ENCODE data around the gene MAP7.

MAP7 gene

DNA sequence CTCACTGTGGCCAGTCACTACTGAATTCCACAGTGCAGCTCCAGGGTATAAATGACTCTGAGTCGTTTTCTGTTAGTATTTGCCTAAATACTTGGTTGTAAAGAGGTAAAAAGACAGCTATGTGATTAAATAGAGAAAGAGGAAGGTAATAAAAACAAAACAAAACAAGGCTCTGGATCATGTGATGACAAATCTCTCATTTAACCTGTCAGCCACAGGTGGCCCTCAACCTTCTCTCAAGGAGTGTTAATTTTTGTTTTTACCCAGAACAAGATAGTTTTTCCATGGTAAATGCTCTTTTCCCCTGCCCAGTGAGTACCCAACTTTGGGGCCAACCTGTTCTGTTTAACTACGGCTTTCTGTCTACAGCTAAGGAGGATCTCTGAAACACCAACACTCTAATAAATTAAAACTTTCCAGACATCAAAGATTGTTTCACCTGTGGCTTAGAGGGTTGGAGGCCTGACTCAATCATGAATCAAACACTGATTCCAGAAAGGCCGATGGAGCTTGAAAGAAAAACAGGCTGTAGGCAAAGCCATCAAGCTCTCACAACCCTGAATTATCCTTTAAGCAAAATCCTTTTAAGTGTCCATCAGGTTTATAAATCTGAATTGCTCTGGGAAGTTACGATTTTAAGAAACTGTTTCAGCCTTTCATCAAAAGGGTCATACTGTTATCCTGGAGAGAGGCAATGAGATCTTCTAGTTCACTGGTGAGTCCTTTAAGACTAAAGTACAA, 179.1 kb downstream of the MAP7 start:
- DNase-seq, result no peak

DNA sequence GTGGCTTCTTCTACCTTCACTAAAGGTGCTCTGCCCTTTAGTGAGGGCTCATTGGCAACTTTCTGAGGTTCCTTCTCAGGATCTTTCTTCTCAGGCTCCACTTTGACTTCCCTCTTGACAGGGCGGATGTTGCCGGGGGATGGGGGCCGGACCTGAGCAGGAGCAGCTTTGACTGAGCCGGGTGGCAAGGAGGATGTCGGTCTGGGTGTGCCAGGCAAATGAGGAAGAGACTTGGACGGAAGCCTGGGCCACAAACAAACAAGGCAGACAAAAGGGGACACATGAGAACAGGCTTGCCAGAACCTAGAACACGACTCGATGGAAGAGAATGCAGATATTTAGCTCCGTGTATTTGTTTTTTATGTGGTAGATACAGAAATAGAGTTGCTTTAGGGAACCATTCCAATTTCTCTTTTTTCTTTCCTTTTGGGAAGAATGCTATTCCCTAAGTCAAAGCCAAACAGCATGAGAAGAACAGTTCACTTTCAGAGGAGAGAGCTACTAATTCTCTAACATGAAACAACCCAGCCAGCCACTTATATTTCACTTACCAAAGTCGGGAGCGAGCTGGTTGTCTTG, 184.4 kb downstream of the MAP7 start:
- DNase-seq, result no peak

DNA sequence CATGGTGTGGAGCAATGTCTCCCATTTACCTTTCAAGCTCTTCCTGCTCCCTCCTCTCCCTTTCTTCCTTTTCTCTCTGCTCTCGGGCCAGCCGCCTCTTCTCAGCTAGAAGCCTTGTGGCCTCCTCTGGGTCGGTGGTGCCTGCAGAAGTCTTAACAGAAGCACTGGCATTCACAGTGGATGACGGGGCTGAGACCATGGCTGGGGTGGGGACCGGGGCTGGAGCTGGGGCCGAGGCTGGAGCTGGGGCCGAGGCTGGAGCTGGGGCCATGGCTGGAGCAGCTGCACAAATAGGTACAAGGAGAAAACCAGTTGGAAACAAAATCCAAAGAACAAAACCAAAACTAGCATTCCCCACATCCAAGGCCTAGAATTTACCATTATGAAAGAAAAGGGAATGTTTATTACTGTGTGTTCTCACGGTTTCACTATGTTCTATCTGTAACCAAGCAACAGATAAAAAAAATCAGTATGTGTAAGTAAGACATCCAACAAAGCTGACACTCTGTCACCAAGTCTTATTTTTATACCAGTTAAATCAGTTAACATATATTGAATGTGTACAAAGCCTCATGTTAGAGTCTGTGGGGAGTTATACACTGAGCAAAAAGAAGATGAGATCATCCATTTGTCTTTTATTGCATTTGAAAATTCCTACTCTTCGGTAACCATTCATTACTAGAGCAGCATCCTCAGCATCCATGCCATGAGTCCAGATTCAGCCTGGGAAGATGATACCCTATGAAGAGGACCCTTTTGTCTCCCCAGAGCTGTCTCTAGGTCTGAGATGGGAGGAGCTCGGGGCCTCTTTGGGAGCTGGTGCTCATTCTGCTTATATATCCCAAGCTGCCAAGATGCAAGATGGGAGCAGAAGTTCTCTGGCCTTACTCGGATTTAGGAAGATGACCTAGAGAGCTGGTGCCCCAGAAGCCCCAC, 187.5 kb downstream of the MAP7 start:
- no peak for DNase-seq

DNA sequence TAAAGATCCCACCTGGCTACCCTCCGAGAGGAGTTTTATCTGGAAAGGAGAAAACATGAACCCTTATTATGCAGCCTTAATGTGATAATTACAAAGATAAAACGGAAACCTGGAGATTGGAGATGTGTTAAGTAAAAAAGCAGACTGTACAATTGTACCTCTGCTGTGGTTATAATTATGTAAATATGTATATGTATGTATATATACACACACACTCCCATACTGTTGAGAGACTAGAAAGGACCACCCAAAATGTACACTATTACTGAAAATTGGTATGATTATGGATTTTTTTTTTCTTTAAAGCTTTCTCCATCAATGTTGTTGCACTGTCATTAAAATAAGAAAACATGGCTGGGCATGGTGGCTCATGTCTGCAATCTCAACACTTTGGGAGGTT, 188.4 kb downstream of the MAP7 start:
- DNase-seq, result no peak

DNA sequence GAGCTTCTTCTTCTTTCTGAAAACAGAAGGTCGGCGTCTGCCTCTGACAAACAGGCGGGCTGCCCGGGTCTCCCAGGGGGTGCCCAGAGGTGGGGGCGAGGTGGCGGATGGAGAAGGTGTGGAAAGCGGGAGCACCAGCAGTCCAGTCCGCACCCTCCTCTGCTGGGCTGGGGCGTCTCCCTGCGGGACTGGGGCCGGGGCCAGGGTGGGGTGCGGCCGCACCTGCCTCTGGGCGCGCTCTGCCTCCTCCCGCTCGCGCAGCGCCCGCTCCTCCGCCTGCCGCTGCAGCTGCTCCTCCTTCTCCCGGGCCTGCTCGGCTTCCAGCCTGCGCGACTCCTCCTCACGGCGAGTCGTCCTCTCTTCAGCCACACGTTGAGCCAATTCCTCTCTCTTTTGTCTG, 189.4 kb downstream of the MAP7 start:
- DNase-seq, result no peak

DNA sequence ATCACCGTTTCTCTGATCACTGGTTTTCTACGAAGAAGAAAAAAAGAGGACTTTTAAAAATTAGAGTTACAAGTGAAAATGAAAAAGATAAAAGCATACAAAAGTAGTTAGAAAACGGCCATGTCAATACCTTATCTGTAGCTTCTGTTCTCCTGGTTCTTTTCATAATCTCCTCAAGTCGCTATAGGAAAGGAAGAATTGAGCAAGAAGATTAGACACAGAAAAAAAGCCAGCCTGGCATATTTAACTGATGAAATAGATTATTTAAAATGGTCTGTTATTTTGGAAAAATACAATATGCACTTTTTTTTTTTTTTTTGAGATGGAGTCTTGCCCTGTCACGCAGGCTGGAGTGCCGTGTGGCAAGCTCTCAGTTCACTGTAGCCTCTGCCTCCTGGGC, 190.4 kb downstream of the MAP7 start:
- no peak for DNase-seq

DNA sequence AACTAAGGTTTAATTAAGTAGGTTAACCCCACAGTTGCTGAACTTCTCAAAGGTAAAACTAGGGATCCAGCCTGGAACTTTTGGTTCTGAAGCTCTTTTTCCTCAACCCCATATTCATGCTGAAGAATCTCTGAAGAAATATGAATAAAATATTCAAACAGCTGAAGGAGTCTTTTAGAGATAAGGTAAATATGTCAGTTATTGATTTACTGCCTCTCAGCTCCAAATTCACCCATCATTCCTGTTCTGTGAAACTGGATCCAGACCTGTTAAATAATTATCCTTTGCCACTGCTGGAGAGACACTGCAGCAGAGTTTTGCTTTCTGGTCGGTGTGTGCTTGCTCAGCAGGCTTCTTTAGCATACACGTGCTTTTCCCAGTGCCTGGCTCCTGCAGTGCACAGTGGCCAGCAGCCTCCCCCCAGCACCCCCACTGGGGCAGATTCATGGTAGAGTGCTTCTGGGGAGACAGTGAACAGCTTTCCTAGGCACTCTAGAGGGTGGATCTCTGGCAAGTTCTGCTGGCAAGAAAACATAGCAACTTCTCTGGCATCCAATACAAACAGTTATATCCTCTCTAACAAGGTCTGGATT, 198.6 kb downstream of the MAP7 start:
- DNase-seq, result no peak

DNA sequence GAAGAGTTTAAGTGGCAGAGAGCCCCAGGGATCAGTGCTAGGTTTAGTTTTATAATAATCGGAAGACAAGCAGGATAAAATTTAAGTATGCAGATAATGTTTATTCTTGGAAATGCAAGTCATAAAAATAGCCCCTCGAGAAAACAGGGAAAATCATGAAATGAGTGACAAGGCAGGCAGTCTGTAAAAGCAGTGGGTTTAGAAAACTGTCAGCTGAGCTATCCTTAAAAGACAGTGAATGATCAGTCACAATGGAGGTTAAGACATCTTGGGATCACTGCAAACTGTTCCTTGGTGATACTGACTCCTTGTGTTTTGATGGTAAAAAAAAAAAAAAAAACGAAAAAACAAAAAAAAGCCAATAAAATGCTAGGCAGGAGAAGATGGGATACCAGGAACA, 199.3 kb downstream of the MAP7 start:
- no peak for DNase-seq

DNA sequence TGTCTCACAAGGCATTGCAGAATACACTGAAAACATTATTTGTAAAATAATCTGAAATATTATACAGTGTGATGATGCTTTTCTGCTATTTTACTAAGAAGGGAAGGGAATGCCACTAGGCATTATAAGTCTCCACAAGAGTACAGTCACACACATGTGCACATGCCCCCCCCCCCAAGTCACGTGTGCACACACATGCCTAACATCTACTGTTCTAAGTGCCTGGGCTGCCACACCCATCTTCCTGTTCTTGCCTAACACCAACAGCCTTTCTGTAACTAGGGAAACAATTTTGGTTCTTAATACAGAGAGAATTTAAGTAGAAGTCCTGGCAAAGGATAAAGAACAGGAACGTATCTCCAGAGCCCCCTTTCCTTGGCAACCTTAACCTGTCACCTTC, 202.4 kb downstream of the MAP7 start:
- DNase-seq, result no peak

DNA sequence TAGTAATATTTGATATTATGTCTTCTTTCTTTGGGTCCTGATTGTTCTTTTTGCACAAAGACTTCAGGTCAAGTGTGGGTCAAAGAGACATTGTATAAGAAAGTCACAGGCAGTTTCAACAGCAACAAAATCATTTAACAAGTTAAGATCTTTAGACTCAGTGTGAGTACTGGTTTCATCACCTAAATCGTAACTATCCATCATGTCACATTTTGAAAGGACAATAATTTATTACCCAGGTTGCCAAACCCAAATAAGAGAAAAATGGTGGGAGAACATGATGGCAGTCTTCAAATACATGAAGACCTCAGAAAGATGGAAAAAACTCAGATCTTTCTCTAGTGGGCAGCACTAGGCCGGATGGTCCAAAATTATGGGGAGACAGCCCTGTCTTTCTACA, 205.1 kb downstream of the MAP7 start:
- no peak for DNase-seq

DNA sequence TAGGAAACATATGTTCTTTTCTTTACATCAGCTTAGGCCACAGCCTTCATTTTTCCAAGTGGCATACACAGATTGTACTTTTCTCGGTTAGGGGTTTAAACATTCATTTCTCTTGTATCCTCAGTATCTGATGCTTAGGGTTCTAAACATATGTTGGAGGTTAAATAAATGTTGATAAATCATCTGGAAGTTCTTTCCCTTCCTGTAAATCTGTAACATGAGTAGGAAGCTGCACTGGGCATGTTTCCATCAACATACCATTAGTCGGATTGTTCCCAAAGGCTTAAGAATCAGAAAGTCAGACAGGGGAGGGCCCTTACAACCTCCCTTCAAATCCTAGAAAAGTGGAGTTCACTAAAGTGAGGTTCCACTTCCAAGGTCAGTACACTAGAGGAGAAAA, 205.8 kb downstream of the MAP7 start:
- no peak for DNase-seq

DNA sequence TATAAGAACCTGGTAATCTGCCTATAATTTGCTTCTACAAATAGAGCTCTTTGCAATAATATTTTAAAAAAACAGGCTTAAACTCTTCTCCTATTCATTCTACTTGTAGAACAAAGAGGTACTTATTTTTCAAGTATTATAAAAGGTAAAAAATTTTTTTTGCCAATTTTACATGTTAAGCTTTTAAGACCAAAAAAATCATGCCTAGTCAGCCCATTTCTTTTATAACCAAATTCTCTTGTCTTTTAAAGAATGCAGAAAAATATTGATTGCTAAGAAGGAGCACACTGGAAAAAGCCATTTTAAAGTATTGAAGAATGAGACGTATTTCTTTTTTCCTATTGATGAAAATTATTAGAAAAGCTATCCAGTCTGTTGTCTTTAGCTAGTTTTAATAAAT, 206.5 kb downstream of the MAP7 start:
- no peak for DNase-seq

DNA sequence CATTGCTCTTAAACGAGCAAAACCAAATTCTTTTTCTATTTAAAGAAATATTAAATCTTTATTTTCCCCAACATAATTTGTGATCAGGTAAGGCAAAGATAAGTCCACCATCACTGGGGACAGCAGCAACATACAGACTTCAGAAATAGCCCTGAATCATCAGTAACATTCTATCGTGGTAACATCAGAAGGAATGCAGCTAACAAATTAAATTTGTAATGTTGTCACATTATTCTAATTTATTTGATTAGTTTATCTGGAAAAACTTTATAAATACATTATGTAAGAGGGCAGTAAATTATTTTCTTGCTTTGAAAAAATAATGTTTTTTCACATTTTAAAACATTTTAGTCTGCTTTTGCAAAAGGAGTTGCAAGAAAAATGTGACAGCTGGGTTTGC, 206.9 kb downstream of the MAP7 start:
- no peak for DNase-seq

DNA sequence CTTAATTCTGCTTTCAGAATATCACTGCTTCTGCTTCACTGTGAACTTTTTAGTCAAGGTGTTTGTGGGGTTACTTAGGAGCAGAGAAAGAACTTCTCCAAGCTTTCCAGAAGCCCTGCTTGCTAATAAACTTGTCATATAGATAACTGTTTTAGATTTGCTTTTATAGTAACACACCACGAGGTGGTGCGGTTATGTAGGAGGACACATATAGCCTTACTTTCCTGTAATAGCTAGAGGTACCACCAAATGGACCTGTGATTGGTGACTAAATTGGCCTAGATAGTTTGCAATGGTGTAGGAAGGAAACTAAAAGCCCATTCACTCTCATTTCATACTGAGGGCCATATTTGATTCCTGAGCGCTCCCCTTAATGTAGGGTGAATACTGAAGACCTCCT, 208.3 kb downstream of the MAP7 start:
- no peak for DNase-seq

DNA sequence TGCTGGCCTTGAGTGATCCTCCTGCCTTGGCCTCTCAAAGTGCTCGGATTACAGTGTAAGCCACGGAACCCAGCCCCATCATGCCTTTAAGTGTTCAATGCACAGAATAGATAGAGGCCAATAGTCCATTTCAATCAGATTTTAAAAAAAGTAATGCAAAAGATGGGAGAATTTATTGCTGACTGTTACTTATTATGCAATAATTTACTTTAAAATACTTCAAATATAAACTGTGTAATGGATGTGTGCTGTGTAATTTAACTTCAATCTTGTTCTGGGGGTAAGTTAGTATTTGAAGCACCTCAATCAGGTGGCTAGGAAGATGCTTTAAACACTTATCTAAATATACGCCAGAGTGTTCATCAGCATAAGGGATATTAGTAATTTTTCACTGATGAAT, 208.9 kb downstream of the MAP7 start:
- no peak for DNase-seq

DNA sequence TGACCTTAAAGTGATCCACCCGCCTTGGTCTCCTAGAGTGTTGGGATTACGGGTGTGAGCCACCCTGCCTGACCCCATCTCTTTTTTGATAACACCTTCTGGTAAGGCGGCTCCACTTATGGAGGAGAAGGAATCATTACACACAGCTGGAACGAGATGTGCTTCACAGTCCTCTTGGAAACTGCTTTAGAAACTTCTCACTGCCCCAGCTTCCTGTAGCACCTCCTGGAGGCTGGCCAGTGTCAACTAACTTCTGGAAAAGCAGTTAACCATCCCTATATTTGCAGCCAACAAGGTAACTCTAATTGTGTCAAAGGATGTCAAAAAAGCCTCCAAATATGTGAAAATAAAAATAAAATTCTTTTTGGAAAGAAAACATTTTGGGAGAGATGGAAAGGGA, 211.7 kb downstream of the MAP7 start:
- DNase-seq, result peak; percentile 7

DNA sequence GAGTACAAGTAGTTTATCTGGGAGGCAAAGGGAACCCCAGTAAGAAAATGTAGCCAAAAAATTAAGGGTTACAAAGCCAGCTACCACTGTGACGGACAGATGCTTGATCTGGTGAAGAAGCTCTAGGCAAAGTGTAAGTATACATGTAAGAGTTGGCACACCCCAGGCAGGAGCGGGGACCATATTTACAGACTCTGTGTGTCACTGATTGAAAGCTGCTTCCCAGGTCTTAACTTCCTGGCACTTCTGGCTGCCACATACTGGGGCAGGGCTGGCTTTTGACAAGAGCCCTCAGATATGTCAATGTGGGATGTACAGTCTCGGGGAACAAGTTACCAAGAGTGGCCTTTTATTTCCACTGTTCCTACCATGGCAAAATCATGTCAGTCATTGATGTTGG, 212.6 kb downstream of the MAP7 start:
- no peak for DNase-seq

DNA sequence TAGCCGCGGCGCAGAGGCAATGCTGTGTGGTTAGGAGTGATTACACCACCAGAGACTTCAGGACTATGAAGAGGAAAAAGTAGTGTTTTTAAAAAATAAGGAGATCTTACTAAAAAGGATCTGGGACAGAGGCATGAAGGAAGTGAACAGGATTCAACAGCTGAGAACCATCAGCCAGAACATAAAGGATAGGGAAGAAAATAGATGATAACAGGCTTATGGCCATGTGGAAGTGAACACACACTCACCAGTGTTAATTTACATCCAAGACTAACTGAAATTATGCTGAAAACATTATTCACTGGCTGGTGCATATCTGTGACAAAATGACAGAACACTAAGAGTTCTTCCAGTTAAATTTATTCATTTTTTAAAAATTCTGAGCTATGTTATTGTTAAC, 213.1 kb downstream of the MAP7 start:
- no peak for DNase-seq

DNA sequence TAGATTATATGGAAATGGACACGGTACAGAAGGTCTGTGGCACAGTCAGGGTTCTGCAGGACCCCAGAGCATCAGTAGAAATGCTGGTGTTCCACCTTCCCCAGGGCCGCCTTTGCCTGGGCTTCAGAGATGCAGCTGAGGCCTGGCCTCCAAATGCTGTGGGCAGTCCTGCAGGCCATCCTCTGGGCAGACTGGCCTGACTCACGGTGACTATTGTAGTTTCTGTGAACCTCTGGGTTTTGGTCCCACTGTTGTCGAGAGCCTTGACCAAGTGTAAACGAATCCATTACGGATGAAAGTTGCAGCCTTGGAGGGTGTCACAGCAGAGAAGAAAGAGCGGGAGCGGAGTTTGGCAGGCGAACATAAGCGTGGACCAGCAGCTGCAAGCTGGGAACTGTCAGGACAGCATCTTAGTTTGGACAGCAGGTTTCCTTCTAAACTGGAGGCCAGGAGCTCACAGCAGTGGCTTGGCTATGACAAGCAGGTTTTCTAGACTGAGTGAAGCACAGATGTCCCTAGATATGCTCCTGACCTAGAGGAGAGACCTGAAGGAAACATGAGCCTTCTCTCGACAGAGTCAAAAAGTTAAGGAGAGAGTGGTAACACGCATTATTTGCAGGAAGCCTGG, 214.4 kb downstream of the MAP7 start:
- DNase-seq, result no peak

DNA sequence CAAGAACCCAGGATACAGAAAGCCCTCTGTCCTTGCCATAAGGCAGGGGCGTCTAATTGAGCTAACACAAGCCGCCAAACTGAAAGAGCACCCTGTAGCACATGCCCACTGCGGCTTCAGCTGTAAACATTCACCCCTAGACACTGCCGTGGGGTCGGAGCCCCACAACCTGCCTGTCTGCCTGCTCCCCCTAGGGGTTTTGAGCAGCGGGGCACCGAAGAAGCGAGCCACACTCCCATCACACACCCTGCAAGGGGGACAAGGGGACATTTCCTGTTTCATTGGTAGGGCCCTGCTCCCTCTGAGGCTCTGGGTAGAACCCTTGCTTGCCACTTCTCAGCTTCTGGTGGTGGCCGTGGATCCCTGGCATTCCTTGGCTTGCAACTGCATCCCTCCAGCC, 215.4 kb downstream of the MAP7 start:
- DNase-seq, result peak; percentile 4

DNA sequence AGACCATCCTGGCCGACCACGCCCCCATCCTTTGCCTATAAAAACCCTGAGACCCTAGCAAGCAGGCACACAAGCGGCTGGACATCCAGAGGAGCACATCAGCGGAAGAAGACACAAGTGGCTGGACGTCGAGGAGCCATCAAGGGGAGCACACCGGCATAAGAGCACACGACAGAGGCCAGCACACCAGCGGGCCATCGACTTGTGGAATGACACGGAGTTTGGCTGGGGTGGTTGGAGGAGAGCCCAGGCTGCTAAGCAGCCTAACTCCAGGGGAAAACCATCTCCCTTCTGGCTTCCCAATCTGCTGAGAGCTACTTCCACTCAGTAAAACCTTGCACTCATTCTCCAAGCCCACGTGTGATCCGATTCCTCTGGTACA, 215.8 kb downstream of the MAP7 start:
- DNase-seq, result no peak

DNA sequence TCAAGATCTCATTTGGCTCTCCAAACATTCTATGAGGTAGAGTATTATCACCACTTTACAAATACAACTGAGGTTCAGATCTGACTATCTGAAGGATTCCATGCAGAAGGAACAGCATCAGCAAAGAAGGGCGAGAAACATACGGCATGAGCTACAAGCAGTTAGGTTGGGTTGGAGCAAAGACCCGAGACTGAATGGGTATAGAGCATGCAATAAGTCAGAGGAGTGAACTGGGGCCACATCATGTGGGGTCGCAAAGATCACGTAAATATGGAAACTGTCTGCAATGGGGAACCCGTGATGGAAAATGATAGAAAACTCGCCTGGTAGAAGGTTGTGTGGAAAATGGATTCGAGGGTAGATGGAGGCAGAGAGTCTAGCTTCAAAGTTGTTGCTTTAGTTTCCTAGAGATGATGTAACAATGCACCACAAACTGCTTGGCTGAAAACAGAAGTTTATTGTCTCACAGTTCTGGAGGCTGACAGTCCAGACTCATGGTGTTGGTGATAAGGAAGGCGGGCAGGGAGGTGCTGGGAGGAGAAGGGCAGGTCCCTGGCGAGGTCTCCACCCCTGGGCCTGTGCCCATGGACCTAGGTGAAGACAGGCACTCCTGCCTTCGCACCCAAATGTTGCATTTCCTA, 216.3 kb downstream of the MAP7 start:
- no peak for DNase-seq

DNA sequence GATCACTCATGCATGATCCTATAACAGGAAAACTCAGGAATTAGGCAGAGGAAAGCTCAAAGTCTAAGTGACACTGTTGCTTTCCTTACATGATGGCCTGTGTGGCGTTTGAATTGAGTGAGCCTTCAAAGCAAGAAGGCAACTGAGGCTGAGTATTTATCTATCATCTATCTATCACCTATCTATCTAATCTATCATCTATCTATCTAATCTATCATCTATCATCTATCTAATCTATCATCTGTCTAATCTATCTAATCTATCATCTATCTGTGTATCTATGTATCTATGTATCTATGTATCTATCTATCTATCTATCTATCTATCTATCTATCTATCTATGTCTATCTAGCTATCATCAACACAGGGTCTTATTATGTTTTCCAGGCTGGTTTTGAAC, 218.8 kb downstream of the MAP7 start:
- DNase-seq, result no peak

All from DMS53 (cell line).